Breast epithelium (tissue), 3 donors: ENCODE measurements around the gene CPNE2.

Experiments used
- CTCF ChIP-seq, 3 donors: fragments of 450-650 bp; IDR thresholded peaks; one replicate each; pipeline ENCODE4 v1.5.1; 2016 to 2017; ENCODE audit warnings: antibody characterized with exemption in 3 of 3, mild to moderate bottlenecking in 3 of 3, moderate library complexity in 3 of 3
- POLR2A ChIP-seq: fragments of 450-650 bp; IDR thresholded peaks from one replicate; pipeline ENCODE4 v1.6.1; 2016; ENCODE audit warnings: antibody characterized with exemption, mild to moderate bottlenecking, moderate library complexity

DNA sequence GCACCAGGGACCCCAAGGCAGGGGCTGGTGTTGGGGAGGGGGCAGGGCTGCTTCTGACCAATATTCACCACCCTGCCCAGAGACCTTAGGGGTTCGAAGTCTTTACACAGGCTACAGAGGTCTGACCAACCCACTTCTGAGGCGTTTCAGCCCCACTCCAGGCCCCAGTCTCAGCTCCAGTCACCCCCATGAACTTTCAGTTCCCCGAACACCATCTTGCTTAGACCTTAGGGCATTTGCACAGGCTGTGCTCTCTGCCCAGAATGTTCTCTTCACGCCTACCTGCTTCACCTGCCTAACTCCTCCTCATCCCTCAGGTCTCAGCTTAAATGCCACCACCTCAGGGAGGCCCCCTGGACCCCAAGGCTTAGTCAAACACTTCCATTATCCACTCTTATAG is 25.8 kb upstream of the CPNE2 start:
- TF ChIP-seq CTCF (IDR thresholded peaks at IDR 0.05): no peak
- TF ChIP-seq POLR2A: no peak
